ENCODE data around the gene RASAL2.

GRCh38 chr1:178271471-178271870 is 177.6 kb downstream of the RASAL2 start:
- no peak for TF ChIP-seq CTCF (conservative IDR thresholded peaks at IDR 0.05 in 1 of 2, IDR thresholded peaks at IDR 0.05 in 1 of 2; ENCODE audit: low read depth in 1 of 2, low read length in 2 of 2)
- TF ChIP-seq EZH2 (IDR thresholded peaks at IDR 0.05; ENCODE audit: low read length, missing control alignments), result no peak
